DOHH2 (cell line): ENCODE measurements around the gene NFRKB.

Source experiments
- EZH2phosphoT487 ChIP-seq: fragments of 200-600 bp; sonication (generic); IDR thresholded peaks from 2 replicates; pipeline ENCODE4 v1.6.1; 2017; ENCODE audit warnings: borderline replicate concordance, mild to moderate bottlenecking, antibody characterized with exemption, low read length, moderate library complexity, mixed read lengths
- TF ChIP-seq, protein P1 (sequence below): fragments of 200-600 bp; sonication (generic); IDR thresholded peaks from one replicate; pipeline ENCODE4 v1.5.1; 2014; ENCODE audit warnings: antibody characterized with exemption, mild to moderate bottlenecking, low read depth, low read length; ENCODE audit not compliant: poor library complexity, severe bottlenecking

- TF ChIP-seq, protein P1, sequence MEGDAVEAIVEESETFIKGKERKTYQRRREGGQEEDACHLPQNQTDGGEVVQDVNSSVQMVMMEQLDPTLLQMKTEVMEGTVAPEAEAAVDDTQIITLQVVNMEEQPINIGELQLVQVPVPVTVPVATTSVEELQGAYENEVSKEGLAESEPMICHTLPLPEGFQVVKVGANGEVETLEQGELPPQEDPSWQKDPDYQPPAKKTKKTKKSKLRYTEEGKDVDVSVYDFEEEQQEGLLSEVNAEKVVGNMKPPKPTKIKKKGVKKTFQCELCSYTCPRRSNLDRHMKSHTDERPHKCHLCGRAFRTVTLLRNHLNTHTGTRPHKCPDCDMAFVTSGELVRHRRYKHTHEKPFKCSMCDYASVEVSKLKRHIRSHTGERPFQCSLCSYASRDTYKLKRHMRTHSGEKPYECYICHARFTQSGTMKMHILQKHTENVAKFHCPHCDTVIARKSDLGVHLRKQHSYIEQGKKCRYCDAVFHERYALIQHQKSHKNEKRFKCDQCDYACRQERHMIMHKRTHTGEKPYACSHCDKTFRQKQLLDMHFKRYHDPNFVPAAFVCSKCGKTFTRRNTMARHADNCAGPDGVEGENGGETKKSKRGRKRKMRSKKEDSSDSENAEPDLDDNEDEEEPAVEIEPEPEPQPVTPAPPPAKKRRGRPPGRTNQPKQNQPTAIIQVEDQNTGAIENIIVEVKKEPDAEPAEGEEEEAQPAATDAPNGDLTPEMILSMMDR, result no peak
- TF ChIP-seq EZH2phosphoT487, result no peak
Observed at GRCh38 chr11:129943036-129943435, 47.7 kb upstream of the NFRKB start.
